Globus pallidus (tissue), 1 donor: ENCODE data around the gene TLE3.

Experiments used
- DNase-seq: peaks from one replicate; pipeline ENCODE4 v3.0.0-alpha.2; 2015; ENCODE audit warnings: low spot score

Gene TLE3

GRCh38 chr15:70048198-70048565 lies 49.5 kb downstream of the TLE3 start:
- no peak for DNase-seq

- DNase-seq, result no peak
Observed at GRCh38 chr15:70047386-70048197, 50.1 kb downstream of the TLE3 start.

- no peak for DNase-seq
Observed at GRCh38 chr15:70046679-70047369, 50.9 kb downstream of the TLE3 start.

GRCh38 chr15:70045045-70045444 lies 52.7 kb downstream of the TLE3 start:
- DNase-seq, result no peak

GRCh38 chr15:70044168-70044567 lies 53.5 kb downstream of the TLE3 start:
- DNase-seq, result no peak

- no peak for DNase-seq
Observed at GRCh38 chr15:70043590-70043989, 54.1 kb downstream of the TLE3 start.

- no peak for DNase-seq
Observed at GRCh38 chr15:70042553-70043214, 55.0 kb downstream of the TLE3 start.

GRCh38 chr15:70039917-70040316 lies 57.8 kb downstream of the TLE3 start:
- no peak for DNase-seq

GRCh38 chr15:70038730-70039392 lies 58.9 kb downstream of the TLE3 start:
- no peak for DNase-seq

- DNase-seq, result no peak
Observed at GRCh38 chr15:70037292-70037640, 60.5 kb downstream of the TLE3 start.

GRCh38 chr15:70036585-70037291 lies 61.0 kb downstream of the TLE3 start:
- no peak for DNase-seq

- DNase-seq, result peak; percentile 47
Observed at GRCh38 chr15:70035719-70036077, 62.0 kb downstream of the TLE3 start.

GRCh38 chr15:70035051-70035718 lies 62.5 kb downstream of the TLE3 start:
- no peak for DNase-seq

GRCh38 chr15:70034596-70034995 lies 63.1 kb downstream of the TLE3 start:
- DNase-seq, result no peak

GRCh38 chr15:70034141-70034540 lies 63.6 kb downstream of the TLE3 start:
- DNase-seq, result no peak

GRCh38 chr15:70033529-70034140 lies 64.1 kb downstream of the TLE3 start:
- DNase-seq, result peak; percentile 24

GRCh38 chr15:70033109-70033508 lies 64.6 kb downstream of the TLE3 start:
- DNase-seq, result no peak

GRCh38 chr15:70032509-70032908 lies 65.2 kb downstream of the TLE3 start:
- DNase-seq, result no peak

GRCh38 chr15:70031713-70032112 lies 66.0 kb downstream of the TLE3 start:
- DNase-seq, result no peak

GRCh38 chr15:70031261-70031660 lies 66.5 kb downstream of the TLE3 start:
- no peak for DNase-seq

GRCh38 chr15:70030851-70031250 lies 66.9 kb downstream of the TLE3 start:
- no peak for DNase-seq
